ENCODE results near the gene CTU1. TPM values are rescaled to one million over a fixed set of nuclear protein-coding genes. Genes with fewer than 3 reads are reported as not detected.

The CTU1 gene
- total RNA-seq, 1 experiment from 2014 or later = 12.7 TPM

- ChIA-PET POLR2A (interaction anchor here (0.6 kb wide), 1 partner anchor 1136 kb away, joined by 3 read pairs; no protein-coding TSS in a partner anchor), CTCF (interaction anchor here (0.6 to 0.7 kb wide), 2 partner anchors 92 to 843 kb away, joined by 3 read pairs; no protein-coding TSS in a partner anchor)
- no peak for TF ChIP-seq CTCF (IDR thresholded peaks at IDR 0.05; ENCODE audit: unreplicated experiment)
- Mint-ChIP-seq H3K4me1 (ENCODE audit: insufficient read depth, unreplicated experiment) (no peaks in the 10 kb centered on the region), H3K4me3 (ENCODE audit: unreplicated experiment) (no peak within 1 kb of the TSS), H3K36me3 (ENCODE audit: insufficient read depth, unreplicated experiment) (no peaks in the 10 kb centered on the region), H3K9me3 (ENCODE audit: unreplicated experiment) (peaks cover 27% of the 10 kb centered on the region), H3K27ac (ENCODE audit: low read depth, unreplicated experiment) (no peak within 1 kb of the TSS), H3K27me3 (ENCODE audit: insufficient read depth, unreplicated experiment) (no peaks in the 10 kb centered on the region)
- BruUV-seq (replicated peaks) = no TSS peak
- intact Hi-C loops (cut with micrococcal nuclease) = no loop called here
- DNase-seq (ENCODE audit: unreplicated experiment) = no peak
These were observed 43.5 kb downstream of the CTU1 start, which contains the start of gene KLK13 for GRCh38 chr19:51064534-51065220. Gene KLK13 (minus strand): TSS chr19:51065092. CDS start chr19:51065067, 25 bp downstream.

- intact Hi-C loops (cut with micrococcal nuclease) = no loop called here
- no peaks in the 10 kb centered on the region for H3K36me3 Mint-ChIP-seq (ENCODE audit: insufficient read depth, unreplicated experiment)
- no peak for TF ChIP-seq CTCF (IDR thresholded peaks at IDR 0.05; ENCODE audit: unreplicated experiment)
- no peaks in the 10 kb centered on the region for H3K4me1 Mint-ChIP-seq (ENCODE audit: insufficient read depth, unreplicated experiment)
- no TSS peak for BruUV-seq (replicated peaks)
- CTCF ChIA-PET = interaction anchor here (0.6 to 0.7 kb wide), 2 partner anchors 61 to 598 kb away, joined by 3 read pairs; no protein-coding TSS in a partner anchor
- peaks cover 32% of the 10 kb centered on the region for H3K9me3 Mint-ChIP-seq (ENCODE audit: unreplicated experiment)
- no peaks in the 10 kb centered on the region for H3K27me3 Mint-ChIP-seq (ENCODE audit: insufficient read depth, unreplicated experiment)
- no peak overlapping the region for H3K4me3 Mint-ChIP-seq (ENCODE audit: unreplicated experiment)
- POLR2A ChIA-PET = no interaction called here
- DNase-seq (ENCODE audit: unreplicated experiment) = no peak
- no peak overlapping the region for H3K27ac Mint-ChIP-seq (ENCODE audit: low read depth, unreplicated experiment)
These were observed 44.5 kb downstream of the CTU1 start for GRCh38 chr19:51063664-51064063.

GRCh38 chr19:51060973-51061372 lies 47.2 kb downstream of the CTU1 start:
- no peaks in the 10 kb centered on the region for H3K27me3 Mint-ChIP-seq (ENCODE audit: insufficient read depth, unreplicated experiment)
- H3K4me3 Mint-ChIP-seq (ENCODE audit: unreplicated experiment) = no peak overlapping the region
- H3K4me1 Mint-ChIP-seq (ENCODE audit: insufficient read depth, unreplicated experiment) = no peaks in the 10 kb centered on the region
- H3K9me3 Mint-ChIP-seq (ENCODE audit: unreplicated experiment) = peaks cover 33% of the 10 kb centered on the region
- CTCF ChIA-PET = no interaction called here
- POLR2A ChIA-PET = no interaction called here
- no peak overlapping the region for H3K27ac Mint-ChIP-seq (ENCODE audit: low read depth, unreplicated experiment)
- no peaks in the 10 kb centered on the region for H3K36me3 Mint-ChIP-seq (ENCODE audit: insufficient read depth, unreplicated experiment)
- DNase-seq (ENCODE audit: unreplicated experiment) = no peak
- intact Hi-C loops (cut with micrococcal nuclease) = no loop called here
- BruUV-seq (replicated peaks) = no TSS peak
- TF ChIP-seq CTCF (IDR thresholded peaks at IDR 0.05; ENCODE audit: unreplicated experiment) = no peak

GRCh38 chr19:51060336-51060735 lies 47.9 kb downstream of the CTU1 start:
- BruUV-seq (replicated peaks) = no TSS peak
- Mint-ChIP-seq H3K9me3 (ENCODE audit: unreplicated experiment) (peaks cover 35% of the 10 kb centered on the region), H3K4me1 (ENCODE audit: insufficient read depth, unreplicated experiment) (no peaks in the 10 kb centered on the region), H3K27ac (ENCODE audit: low read depth, unreplicated experiment) (no peak overlapping the region), H3K36me3 (ENCODE audit: insufficient read depth, unreplicated experiment) (no peaks in the 10 kb centered on the region), H3K4me3 (ENCODE audit: unreplicated experiment) (no peak overlapping the region), H3K27me3 (ENCODE audit: insufficient read depth, unreplicated experiment) (no peaks in the 10 kb centered on the region)
- no peak for DNase-seq (ENCODE audit: unreplicated experiment)
- CTCF ChIA-PET = interaction anchor here (0.6 kb wide), 1 partner anchor 23 kb away, joined by 3 read pairs; no protein-coding TSS in a partner anchor
- TF ChIP-seq CTCF (IDR thresholded peaks at IDR 0.05; ENCODE audit: unreplicated experiment) = no peak
- POLR2A ChIA-PET = no interaction called here
- intact Hi-C loops (cut with micrococcal nuclease) = no loop called here

Data from MCF 10A (cell line).